Measurements from ENCODE around the gene MTCL3.

GRCh38 chr6:127464161-127464880 is 54.8 kb downstream of the MTCL3 start:
- TF ChIP-seq CTCF (IDR thresholded peaks at IDR 0.05; ENCODE audit: low read length) (no peak), EZH2 (optimal IDR thresholded peaks at IDR 0.05; ENCODE audit: low read depth, low read length) (no peak)
